ENCODE data around the gene TRMT1. TPM values are rescaled to one million over a fixed set of nuclear protein-coding genes. Genes with fewer than 3 reads are reported as not detected.

Gene TRMT1
- total RNA-seq, 2 experiments from 2014 or later = 43.2 to 50.2 TPM

DNA sequence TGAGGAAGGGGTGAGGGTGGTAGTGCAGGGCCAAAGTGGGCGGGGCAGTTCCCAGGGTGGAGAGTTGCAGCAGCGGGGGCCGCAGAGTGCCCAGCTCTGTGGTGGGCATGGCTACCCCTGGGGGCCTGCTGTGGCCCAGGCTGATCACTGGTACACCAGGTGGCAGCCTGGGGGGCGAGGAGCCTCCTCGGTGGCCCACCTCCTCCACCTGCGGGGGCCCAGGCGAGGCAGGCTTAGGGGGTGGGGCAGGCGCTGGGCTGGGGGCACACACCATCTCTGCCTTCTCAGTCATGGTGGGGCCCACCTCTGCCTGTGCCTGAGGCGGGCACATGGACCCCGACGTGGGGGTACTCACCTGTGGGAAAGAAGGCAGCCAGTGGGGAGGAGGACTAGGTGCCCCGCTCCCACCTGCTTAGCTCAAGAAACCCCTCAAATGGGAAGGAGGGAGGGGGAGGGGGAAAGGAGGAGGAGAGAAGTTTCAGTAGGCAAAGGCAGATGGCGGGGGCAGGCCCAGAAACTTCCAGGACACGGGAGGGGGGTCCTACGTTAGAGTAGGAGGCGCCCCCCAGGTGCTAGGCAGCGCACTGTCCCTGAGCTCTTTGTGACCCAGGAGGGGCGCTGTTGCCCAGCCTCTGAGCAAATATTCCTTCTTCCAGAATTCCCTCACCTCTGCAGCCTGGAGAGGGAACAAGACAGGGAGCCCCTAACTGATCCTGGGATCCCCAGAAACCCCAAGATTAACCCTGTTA is 15.5 kb downstream of the TRMT1 start:
- DNase-seq (no peak), ATAC-seq (no peak)
- no peak overlapping the region for H3K27ac Mint-ChIP-seq
- CTCF ChIA-PET = interaction anchor here (0.8 to 1.2 kb wide), 4 partner anchors 31 to 162 kb away, joined by 3 read pairs; no protein-coding TSS in a partner anchor
- H3K4me3 Mint-ChIP-seq = no peak overlapping the region
- H3K9me3 Mint-ChIP-seq (ENCODE audit: low read depth) = peaks cover 4% of the 10 kb centered on the region
- peaks cover 5% of the 10 kb centered on the region for H3K36me3 Mint-ChIP-seq
- peaks cover 46% of the 10 kb centered on the region for H3K4me1 Mint-ChIP-seq
- H3K27me3 Mint-ChIP-seq = peaks cover 31% of the 10 kb centered on the region

DNA sequence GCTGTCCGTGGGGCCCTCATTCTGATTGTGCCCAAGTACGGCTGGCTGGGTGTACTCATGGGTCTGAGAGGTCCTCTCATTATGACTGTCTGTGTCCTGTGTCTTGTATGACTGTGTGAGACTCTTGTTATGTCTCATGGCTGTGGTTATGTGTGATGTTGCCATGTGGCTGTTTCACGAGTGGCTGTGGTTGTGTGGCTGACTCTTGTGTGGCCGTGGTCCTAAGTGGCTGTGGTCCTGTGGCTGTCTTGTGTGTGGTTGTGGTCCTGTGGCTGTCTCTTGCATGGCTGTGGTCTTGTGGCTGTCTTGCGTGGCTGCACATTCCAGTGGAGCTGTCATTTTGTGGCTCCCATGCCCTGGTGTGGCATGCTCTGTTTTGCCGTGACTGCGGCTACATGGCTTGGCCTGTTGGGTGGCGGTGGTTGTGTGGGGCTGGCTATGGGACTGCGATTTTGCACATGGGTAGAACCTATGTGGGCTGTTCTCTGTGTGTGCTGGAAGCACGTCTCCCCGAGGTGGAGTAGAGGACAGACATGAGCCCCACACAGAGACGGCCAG is 16.4 kb downstream of the TRMT1 start:
- Mint-ChIP-seq H3K9me3 (ENCODE audit: low read depth) (peaks cover 4% of the 10 kb centered on the region), H3K4me1 (peaks cover 45% of the 10 kb centered on the region), H3K27me3 (peaks cover 37% of the 10 kb centered on the region)

DNA sequence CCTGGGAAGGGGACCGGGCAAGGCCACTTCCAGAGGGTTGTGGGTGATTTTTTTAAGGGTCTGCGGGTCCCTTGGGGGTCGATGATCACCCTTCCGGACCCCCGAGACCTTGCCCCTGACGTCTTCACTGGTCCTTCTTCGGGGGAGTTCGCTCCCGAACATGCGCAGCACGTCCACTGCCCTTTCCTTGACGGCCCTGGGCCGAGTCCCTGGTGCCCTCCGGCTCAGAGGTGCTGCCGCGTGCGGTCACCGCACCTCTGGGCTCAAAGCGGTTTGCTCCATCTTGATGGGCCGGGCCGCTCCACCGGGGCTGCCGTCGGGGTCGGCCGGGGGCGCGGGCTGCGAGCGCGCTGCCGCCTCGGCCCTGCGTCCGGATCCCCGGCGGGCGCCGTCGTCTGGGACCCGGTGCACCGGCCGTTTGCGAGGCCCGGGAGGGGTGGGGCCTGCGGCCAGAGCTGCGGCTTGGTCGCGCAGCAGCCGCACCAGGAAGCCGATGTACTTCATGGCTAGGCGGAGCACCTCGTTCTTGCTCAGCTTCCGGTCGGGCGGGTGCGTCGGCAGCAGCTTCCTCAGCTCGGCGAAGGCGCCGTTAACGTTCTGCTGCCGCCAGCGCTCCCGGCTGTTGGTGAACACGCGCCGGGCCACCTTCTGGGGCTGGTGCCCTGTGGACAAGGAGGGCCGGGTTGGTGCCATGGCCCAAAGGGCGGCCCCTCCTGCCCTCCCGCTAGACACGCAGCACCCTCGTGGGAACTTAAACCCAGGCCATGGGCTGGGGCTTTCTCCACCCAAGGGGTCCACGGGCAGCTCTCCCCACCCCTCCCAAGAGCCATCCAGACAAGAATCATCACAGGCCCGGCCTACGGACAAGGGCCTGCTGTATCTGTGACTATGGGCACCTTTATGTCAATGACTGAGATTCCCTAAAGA is 17.2 kb downstream of the TRMT1 start:
- Mint-ChIP-seq H3K9me3 (ENCODE audit: low read depth) (peaks cover 4% of the 10 kb centered on the region), H3K27me3 (peaks cover 44% of the 10 kb centered on the region), H3K27ac (peak overlapping the region; percentile 93), H3K4me1 (peaks cover 43% of the 10 kb centered on the region), H3K4me3 (peak overlapping the region; percentile 64), H3K36me3 (peaks cover 5% of the 10 kb centered on the region)
- ATAC-seq = peak; percentile 63
- CTCF ChIA-PET = interaction anchor here (0.7 to 1.4 kb wide), 7 partner anchors 10 to 134 kb away, joined by 3 to 9 read pairs (median 4); no protein-coding TSS in a partner anchor
- peak; percentile 87 for DNase-seq

More for the DNA sequence above, 16.4 kb downstream of the TRMT1 start:
- H3K4me3 Mint-ChIP-seq = peak overlapping the region; percentile 64
- DNase-seq = peak; percentile 88
- H3K27ac Mint-ChIP-seq = peak overlapping the region; percentile 93
- CTCF ChIA-PET = interaction anchor here (0.9 to 1.4 kb wide), 7 partner anchors 39 to 163 kb away, joined by 3 to 9 read pairs (median 4); no protein-coding TSS in a partner anchor
- peak; percentile 72 for ATAC-seq
- peaks cover 5% of the 10 kb centered on the region for H3K36me3 Mint-ChIP-seq

DNA sequence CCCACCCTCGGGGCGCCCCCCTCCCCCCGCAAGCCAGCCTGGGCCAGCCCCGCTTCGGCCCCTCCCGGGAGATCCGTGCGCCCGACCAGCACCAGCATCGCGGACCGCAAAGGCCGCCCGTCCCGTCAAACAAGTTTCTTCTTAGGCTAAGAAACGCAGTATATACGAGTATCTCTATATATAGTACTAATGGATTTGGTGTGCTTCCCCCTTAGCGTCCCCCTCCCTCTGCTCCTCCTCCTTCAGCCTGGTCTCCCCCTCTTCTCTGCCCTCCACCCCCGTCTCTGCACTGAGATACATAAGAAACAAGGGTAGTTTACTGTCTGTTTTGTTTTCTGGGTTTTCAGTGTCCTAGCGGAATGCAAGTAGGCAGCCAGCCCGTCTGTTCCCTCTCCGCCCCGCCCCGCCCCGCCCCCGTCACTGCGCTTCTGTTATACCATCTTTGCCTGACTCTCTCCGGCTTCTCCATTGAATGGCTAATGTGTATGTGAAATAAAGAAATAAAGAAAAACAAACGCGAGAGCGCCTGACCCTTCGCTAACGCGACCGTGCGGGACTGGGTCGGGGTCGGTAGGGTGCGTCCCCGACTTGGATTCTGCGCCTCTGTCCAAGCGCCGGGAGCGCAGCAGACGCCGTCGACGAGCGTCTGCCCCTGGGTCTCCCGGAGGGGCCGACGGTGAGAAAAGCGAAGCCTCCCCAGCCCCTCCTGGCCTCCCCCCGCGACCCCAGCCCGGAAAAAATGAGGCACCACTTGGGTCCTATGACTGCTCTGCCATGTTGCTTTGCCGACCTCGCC is 18.1 kb downstream of the TRMT1 start:
- Mint-ChIP-seq H3K4me1 (peaks cover 42% of the 10 kb centered on the region), H3K27ac (peak overlapping the region; percentile 59), H3K36me3 (peaks cover 5% of the 10 kb centered on the region), H3K4me3 (no peak overlapping the region), H3K27me3 (peaks cover 49% of the 10 kb centered on the region), H3K9me3 (ENCODE audit: low read depth) (peaks cover 4% of the 10 kb centered on the region)
- DNase-seq = no peak
- ATAC-seq = no peak
- CTCF ChIA-PET = interaction anchor here (1.4 kb wide), 1 partner anchor 133 kb away, joined by 9 read pairs; no protein-coding TSS in a partner anchor

DNA sequence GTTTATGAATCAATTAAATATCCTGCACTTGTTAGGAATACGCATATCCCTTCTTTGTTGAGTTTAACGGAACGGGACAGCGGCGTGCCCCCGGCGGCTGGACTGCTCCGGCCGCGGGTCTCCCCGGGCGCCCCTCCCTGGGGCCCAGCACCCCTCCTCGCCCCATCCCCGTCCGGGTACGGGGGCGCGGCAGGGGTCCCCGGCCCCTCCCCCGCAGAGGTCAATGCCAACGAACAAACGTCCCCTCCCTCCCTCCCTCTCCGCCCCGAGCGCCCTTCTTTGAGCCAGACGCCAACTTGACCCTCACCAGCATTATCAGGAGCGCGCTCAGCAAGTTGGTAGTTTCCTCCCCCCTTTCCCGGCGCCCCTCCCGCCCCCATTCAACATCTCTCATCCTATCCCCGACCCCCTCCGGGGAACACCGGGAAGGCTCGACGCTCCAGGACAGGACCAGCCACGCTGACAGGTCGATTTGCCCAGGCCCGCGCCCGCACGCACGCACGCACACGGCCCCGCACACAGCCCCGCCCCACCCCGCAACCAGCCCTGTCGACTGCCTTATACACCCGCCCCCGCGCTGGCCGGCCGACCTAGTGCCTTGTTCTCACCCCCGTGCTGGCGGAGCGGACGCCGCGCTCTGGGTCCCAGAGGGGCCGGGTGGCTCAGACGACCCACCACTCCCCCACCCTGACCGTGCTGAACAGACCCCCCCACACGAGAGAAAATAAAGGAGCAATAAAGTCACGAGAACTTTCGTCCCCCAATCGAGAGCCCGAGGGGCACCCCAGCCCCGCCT is 18.9 kb downstream of the TRMT1 start:
- no peak overlapping the region for H3K4me3 Mint-ChIP-seq
- DNase-seq = no peak
- peaks cover 49% of the 10 kb centered on the region for H3K27me3 Mint-ChIP-seq
- CTCF ChIA-PET = interaction anchor here (0.6 to 8.5 kb wide), 2 partner anchors 74 to 118 kb away, joined by 3 to 178 read pairs; no protein-coding TSS in a partner anchor
- no peak for ATAC-seq
- H3K27ac Mint-ChIP-seq = no peak overlapping the region
- H3K36me3 Mint-ChIP-seq = peaks cover 5% of the 10 kb centered on the region
- peaks cover 4% of the 10 kb centered on the region for H3K9me3 Mint-ChIP-seq (ENCODE audit: low read depth)
- peaks cover 36% of the 10 kb centered on the region for H3K4me1 Mint-ChIP-seq

DNA sequence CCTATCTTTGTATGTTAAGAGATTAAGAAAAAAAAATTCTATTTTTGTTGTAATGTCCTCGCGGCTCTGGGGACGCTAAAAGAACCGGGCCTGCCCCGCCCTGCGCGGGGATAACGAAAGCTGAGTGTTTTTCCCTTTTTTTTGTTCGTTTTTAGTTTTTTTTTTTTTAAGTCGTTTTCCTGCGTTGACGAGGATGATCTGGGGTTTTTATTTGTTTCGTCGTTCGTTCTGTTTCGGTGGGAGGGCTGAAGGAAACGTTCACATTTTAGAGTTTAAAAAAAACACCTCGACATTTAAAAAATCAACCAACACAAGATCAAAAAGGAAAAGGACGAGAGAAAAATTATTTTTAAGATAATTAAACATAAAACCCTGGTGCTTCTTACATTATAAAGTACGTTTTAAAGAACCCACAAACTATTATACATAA is 19.5 kb downstream of the TRMT1 start:
- no peak for ATAC-seq
- CTCF ChIA-PET = interaction anchor here (0.6 to 8.5 kb wide), 3 partner anchors 8 to 117 kb away, joined by 3 to 178 read pairs (median 5); no protein-coding TSS in a partner anchor
- DNase-seq = no peak
- peaks cover 5% of the 10 kb centered on the region for H3K36me3 Mint-ChIP-seq
- peaks cover 4% of the 10 kb centered on the region for H3K9me3 Mint-ChIP-seq (ENCODE audit: low read depth)
- H3K4me1 Mint-ChIP-seq = peaks cover 32% of the 10 kb centered on the region
- H3K27ac Mint-ChIP-seq = peak overlapping the region; percentile 40
- H3K4me3 Mint-ChIP-seq = no peak overlapping the region
- peaks cover 51% of the 10 kb centered on the region for H3K27me3 Mint-ChIP-seq

DNA sequence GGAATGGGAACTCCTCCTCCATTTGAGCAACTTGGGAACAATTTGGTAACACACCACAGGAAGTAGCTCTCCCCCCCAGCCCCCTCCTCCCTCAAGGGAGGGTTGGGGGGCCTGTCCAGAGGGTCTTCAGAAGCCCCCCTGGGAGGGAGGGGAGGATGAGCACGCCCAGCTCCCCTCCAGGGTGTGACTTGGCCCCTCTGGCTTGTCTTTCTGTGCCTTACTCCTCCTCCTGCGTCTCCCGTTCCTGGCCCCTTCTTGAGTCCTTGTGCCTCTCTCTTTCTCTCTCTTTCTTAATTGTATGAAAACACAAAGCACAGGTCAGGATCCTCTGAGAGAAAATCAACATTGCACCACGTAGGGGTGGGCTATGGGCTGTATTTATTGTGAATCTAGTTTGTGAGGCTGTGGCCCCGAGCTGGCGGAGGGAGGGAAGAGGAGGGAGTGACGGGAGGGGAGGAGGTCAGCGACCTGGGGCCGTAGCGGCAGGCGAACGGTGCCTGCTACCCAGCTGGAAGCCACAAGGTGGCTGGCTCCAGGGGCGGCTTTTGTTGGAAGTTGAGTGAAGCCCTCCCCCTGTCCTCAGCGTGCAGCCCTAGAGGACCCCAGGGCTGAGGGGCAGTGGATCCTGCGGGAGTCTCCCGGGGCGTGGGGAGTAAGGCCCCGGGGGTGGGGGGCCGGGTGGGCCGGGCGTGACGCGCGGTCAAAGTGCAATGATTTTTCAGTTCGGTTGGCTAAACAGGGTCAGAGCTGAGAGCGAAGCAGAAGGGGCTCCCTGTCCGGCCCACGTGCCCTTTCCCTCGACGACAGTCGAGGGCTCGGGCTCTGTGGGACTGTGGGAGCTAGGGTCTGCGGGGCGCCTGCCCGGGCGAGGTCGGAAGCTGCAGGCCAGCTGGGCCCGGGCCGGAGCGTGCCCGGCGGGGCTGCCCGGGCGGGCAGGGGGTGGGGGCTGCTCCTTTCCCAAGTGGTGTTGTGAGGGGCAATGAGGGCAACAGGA is 20.3 kb downstream of the TRMT1 start:
- Mint-ChIP-seq H3K36me3 (peaks cover 5% of the 10 kb centered on the region), H3K27me3 (peaks cover 52% of the 10 kb centered on the region), H3K4me1 (peaks cover 29% of the 10 kb centered on the region), H3K9me3 (ENCODE audit: low read depth) (peaks cover 4% of the 10 kb centered on the region), H3K4me3 (peak overlapping the region; percentile 5), H3K27ac (no peak overlapping the region)
- DNase-seq (no peak), ATAC-seq (no peak)
- CTCF ChIA-PET = interaction anchor here (0.7 to 8.5 kb wide), 11 partner anchors 9 to 211 kb away, joined by 3 to 178 read pairs (median 5); partner anchors contain the start of gene DAND5

DNA sequence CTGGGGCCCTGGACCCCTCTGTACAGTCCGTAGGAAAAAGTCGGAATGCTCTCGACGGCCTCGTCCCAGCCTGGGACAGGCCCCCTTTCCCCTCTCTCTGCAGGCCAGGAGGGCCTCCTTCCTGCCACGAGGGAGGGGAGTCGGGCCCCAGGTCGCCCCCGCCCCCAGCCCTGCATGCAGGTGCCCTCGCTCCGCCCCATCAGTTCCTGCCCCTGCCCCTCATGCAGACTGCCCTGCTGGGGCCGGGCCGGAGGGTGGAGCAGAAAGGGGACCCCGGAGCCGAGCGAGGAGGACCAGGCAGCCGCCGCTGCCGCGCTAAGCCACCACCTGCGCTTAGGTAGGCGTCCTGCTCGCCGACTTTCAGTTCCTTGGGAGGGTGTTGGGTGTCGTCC is 21.2 kb downstream of the TRMT1 start:
- peaks cover 27% of the 10 kb centered on the region for H3K4me1 Mint-ChIP-seq
- ATAC-seq = no peak
- CTCF ChIA-PET = interaction anchor here (0.6 to 8.5 kb wide), 13 partner anchors 9 to 210 kb away, joined by 3 to 178 read pairs (median 7); partner anchors contain the start of gene DAND5
- no peak overlapping the region for H3K27ac Mint-ChIP-seq
- H3K27me3 Mint-ChIP-seq = peaks cover 52% of the 10 kb centered on the region
- peaks cover 5% of the 10 kb centered on the region for H3K36me3 Mint-ChIP-seq
- no peak overlapping the region for H3K4me3 Mint-ChIP-seq
- no peak for DNase-seq
- H3K9me3 Mint-ChIP-seq (ENCODE audit: low read depth) = peaks cover 4% of the 10 kb centered on the region

DNA sequence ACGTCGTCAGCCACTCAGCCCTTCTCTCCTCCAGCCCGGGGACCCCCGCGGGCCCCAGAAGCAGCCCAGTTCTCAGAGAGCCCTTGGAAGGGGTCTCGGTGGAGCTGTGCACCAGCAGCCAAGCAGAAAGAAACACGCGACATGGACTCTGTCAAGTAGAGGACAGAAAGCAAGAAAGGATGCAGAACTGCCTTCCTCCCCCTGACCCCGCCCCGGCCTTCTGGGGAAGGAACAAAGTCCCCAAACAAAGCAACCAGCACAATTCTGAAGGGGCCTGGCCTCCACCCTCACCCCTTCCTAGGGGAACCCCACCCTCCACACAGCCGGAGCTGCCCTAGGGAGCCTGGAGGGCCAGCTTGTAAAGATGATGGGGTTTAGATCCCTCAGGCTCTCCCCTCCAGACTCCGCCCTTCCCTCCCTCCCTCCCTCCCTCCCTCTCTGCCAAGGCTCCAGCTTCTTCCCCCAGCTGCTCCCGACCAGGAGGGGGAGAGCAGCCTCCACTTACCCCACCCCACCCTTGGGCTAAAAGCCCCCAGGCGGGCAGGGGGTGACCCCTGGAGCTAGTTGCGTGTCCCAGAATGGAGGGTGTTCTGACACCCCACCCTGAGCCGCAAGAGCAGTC is 21.7 kb downstream of the TRMT1 start:
- CTCF ChIA-PET = interaction anchor here (0.6 to 8.5 kb wide), 18 partner anchors 10 to 248 kb away, joined by 3 to 178 read pairs (median 7); partner anchors contain the start of gene DAND5
- H3K27me3 Mint-ChIP-seq = peaks cover 48% of the 10 kb centered on the region
- peaks cover 22% of the 10 kb centered on the region for H3K4me1 Mint-ChIP-seq
- no peak overlapping the region for H3K27ac Mint-ChIP-seq
- DNase-seq = no peak
- no peak for ATAC-seq
- H3K9me3 Mint-ChIP-seq (ENCODE audit: low read depth) = peaks cover under 1% of the 10 kb centered on the region
- no peak overlapping the region for H3K4me3 Mint-ChIP-seq
- peaks cover 1% of the 10 kb centered on the region for H3K36me3 Mint-ChIP-seq

DNA sequence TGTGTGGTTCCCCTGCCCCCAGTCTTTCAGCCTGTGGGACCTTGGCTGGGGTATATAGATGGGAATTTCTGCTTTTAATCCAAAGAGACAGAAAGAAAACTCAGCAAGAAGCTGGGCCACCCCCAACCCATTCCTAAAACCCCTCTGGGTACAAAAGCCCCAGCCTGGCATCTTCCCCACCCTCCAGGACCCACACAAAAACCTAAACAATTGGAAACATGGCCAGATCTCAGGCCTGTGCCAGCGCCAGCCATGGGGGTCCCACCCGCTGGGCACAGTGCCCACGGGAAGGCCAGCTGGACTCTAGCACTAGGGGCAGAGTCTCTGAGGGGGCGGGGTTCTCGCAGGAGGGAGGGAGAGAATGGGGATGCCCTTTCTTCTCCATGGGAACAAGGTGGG is 22.4 kb downstream of the TRMT1 start:
- Mint-ChIP-seq H3K9me3 (ENCODE audit: low read depth) (no peaks in the 10 kb centered on the region), H3K27ac (no peak overlapping the region), H3K36me3 (no peaks in the 10 kb centered on the region), H3K4me3 (no peak overlapping the region), H3K4me1 (peaks cover 16% of the 10 kb centered on the region), H3K27me3 (peaks cover 46% of the 10 kb centered on the region)
- DNase-seq (no peak), ATAC-seq (no peak)
- CTCF ChIA-PET = interaction anchor here (0.7 to 8.5 kb wide), 29 partner anchors 10 to 247 kb away, joined by 3 to 178 read pairs (median 5); partner anchors contain the start of genes DAND5 and FARSA

Measured in activated CD8-positive, alpha-beta memory T cell treated with anti-CD3 and anti-CD28 coated beads, Interleukin-2, amount 10 ng/mL, durations not matched to agents 7 days and 5 days (primary cell).